GM23338 (cell line): Measurements from ENCODE around the gene HSDL2. TPM values are rescaled to one million over a fixed set of nuclear protein-coding genes. Genes with fewer than 3 reads are reported as not detected.

Experiments
- ATAC-seq: fragments of 200-7000 bp; cut with Tn5 transposase; 3 replicates; pipeline ENCODE4 v1.9.1; 2020
- DNase-seq: peaks from one replicate; pipeline ENCODE4 v3.0.0-alpha.2; 2015; ENCODE audit warnings: low spot score
- H2AFZ ChIP-seq: fragments of 200-600 bp; sonication (generic); 2 replicates; pipeline ENCODE4 v1.8.0; 2016; ENCODE audit warnings: antibody characterized with exemption, mild to moderate bottlenecking, moderate library complexity
- H3F3A ChIP-seq: fragments of 200-600 bp; sonication (generic); replicated peaks from 2 replicates; pipeline ENCODE4 v1.8.0; 2017; ENCODE audit warnings: antibody characterized with exemption, mixed run types, low read depth
- H3K27ac ChIP-seq: fragments of 200-600 bp; sonication (generic); 2 replicates; pipeline ENCODE4 v1.6.1; 2016; ENCODE audit warnings: low read depth
- H3K27me3 ChIP-seq: fragments of 200-600 bp; sonication (generic); 2 replicates; pipeline ENCODE4 v1.8.0; 2016; ENCODE audit warnings: mild to moderate bottlenecking, mixed run types, moderate library complexity; ENCODE audit not compliant: insufficient read depth
- H3K36me3 ChIP-seq: fragments of 200-600 bp; sonication (generic); 2 replicates; pipeline ENCODE4 v1.8.0; 2016; ENCODE audit warnings: mild to moderate bottlenecking; ENCODE audit not compliant: insufficient read depth
- H3K4me1 ChIP-seq: fragments of 200-600 bp; sonication (generic); 2 replicates; pipeline ENCODE4 v1.8.0; 2016; ENCODE audit warnings: mild to moderate bottlenecking, moderate library complexity; ENCODE audit not compliant: insufficient read depth
- H3K4me2 ChIP-seq: fragments of 200-600 bp; sonication (generic); 2 replicates; pipeline ENCODE4 v1.7.1; 2017; ENCODE audit warnings: mixed run types
- H3K4me3 ChIP-seq: fragments of 200-600 bp; sonication (generic); 2 replicates; pipeline ENCODE4 v1.6.1; 2016; ENCODE audit warnings: mixed run types
- H3K79me2 ChIP-seq: fragments of 200-600 bp; sonication (generic); replicated peaks from 2 replicates; pipeline ENCODE4 v1.8.0; 2017; ENCODE audit warnings: mild to moderate bottlenecking; ENCODE audit not compliant: insufficient read depth
- H3K9me2 ChIP-seq: fragments of 200-600 bp; sonication (generic); 2 replicates; pipeline ENCODE4 v1.8.0; 2017; ENCODE audit not compliant: insufficient read depth
- H4K20me1 ChIP-seq: fragments of 200-600 bp; sonication (generic); replicated peaks from 2 replicates; pipeline ENCODE4 v1.8.0; 2017; ENCODE audit warnings: mild to moderate bottlenecking; ENCODE audit not compliant: insufficient read depth
- H3K27ac Mint-ChIP-seq: 2 replicates; pipeline ENCODE4 v1.8.0; 2020; ENCODE audit warnings: inconsistent platforms, mild to moderate bottlenecking, moderate library complexity, mixed read lengths
- H3K27me3 Mint-ChIP-seq: 3 replicates; pipeline ENCODE4 v1.8.0; 2022; ENCODE audit warnings: low read depth, mild to moderate bottlenecking, moderate library complexity, mixed read lengths, inconsistent platforms; ENCODE audit not compliant: insufficient read depth, poor library complexity
- H3K36me3 Mint-ChIP-seq: 3 replicates; pipeline ENCODE4 v1.8.0; 2021; ENCODE audit warnings: low read depth, mild to moderate bottlenecking, inconsistent platforms, moderate library complexity, mixed read lengths
- H3K4me1 Mint-ChIP-seq: 3 replicates; pipeline ENCODE4 v1.8.0; 2020; ENCODE audit warnings: mild to moderate bottlenecking, inconsistent platforms, mixed read lengths
- H3K4me3 Mint-ChIP-seq: 3 replicates; pipeline ENCODE4 v1.8.0; 2021; ENCODE audit warnings: moderate library complexity, mild to moderate bottlenecking, inconsistent platforms, mixed read lengths
- H3K9me3 Mint-ChIP-seq: 3 replicates; pipeline ENCODE4 v1.8.0; 2020; ENCODE audit warnings: moderate library complexity, mild to moderate bottlenecking, inconsistent platforms, mixed read lengths
- CREB1 ChIP-seq: fragments of 250-450 bp; sonication (Bioruptor Pico); IDR thresholded peaks from 2 replicates; pipeline ENCODE4 v1.5.0; 2020; ENCODE audit warnings: low read depth, mild to moderate bottlenecking, moderate library complexity
- EZH2 ChIP-seq: fragments of 200-600 bp; sonication (generic); IDR thresholded peaks from one replicate; pipeline ENCODE4 v1.8.0; 2017; ENCODE audit warnings: antibody characterized with exemption, mild to moderate bottlenecking, low read depth; ENCODE audit not compliant: unreplicated experiment
- EZH2phosphoT487 ChIP-seq: fragments of 200-600 bp; sonication (generic); IDR thresholded peaks from one replicate; pipeline ENCODE4 v1.8.1; 2018; ENCODE audit warnings: antibody characterized with exemption; ENCODE audit not compliant: unreplicated experiment
- JUNB ChIP-seq: IDR thresholded peaks from one replicate; pipeline ENCODE4 v1.6.1; 2016; ENCODE audit warnings: antibody characterized with exemption; ENCODE audit not compliant: unreplicated experiment
- NANOG ChIP-seq: IDR thresholded peaks from 2 replicates; pipeline ENCODE4 v1.6.1; 2016; ENCODE audit warnings: antibody characterized with exemption, borderline replicate concordance
- POLR2AphosphoS5 ChIP-seq: IDR thresholded peaks from 2 replicates; pipeline ENCODE4 v1.6.1; 2016; ENCODE audit warnings: antibody characterized with exemption, low read depth
- STAT1 ChIP-seq: IDR thresholded peaks from one replicate; pipeline ENCODE4 v1.6.1; 2016; ENCODE audit warnings: antibody characterized with exemption; ENCODE audit not compliant: unreplicated experiment
- ZNF114 ChIP-seq: fragments of 250-450 bp; sonication (Bioruptor Pico); IDR thresholded peaks from 2 replicates; pipeline ENCODE4 v1.5.0; 2020; ENCODE audit warnings: mild to moderate bottlenecking, moderate library complexity
- ZNF331 ChIP-seq: fragments of 250-450 bp; sonication (Bioruptor Pico); IDR thresholded peaks from 2 replicates; pipeline ENCODE4 v1.5.0; 2020; ENCODE audit warnings: low read depth, mild to moderate bottlenecking, moderate library complexity
- polyA plus RNA-seq: library from polyadenylated mRNA; unstranded; fragments of >200 nt; fragmentation: Nextera tagmentation; extraction: Ambion mirVana; gene quantifications from 2 replicates; pipeline ENCODE4 v1.2.1, GENCODE V29; 2016
- total RNA-seq: library from RNA; depleted of rRNA; stranded (reverse); fragments of >200 nt; shearing (Covaris generic); gene quantifications from 2 replicates; pipeline ENCODE4 v1.2.3, GENCODE V29; 2014
- TF ChIP-seq, protein P1 (sequence below): fragments of 250-450 bp; sonication (Bioruptor Pico); IDR thresholded peaks from 2 replicates; pipeline ENCODE4 v1.5.0; 2020; ENCODE audit warnings: mild to moderate bottlenecking, moderate library complexity
- TF ChIP-seq, protein P2 (sequence below): IDR thresholded peaks from 2 replicates; pipeline ENCODE4 v1.6.1; 2016; ENCODE audit warnings: antibody characterized with exemption
- TF ChIP-seq, protein P3 (sequence below), 2 experiments: fragments of 200-600 bp in 1 of 2; sonication (generic) in 1 of 2; conservative IDR thresholded peaks; 2 replicates each; pipeline versions ENCODE4 v1.5.1 to v1.6.1; 2016 to 2017; ENCODE audit warnings: antibody characterized with exemption in 2 of 2, low read depth in 2 of 2, mild to moderate bottlenecking in 2 of 2, moderate library complexity in 1 of 2
- TF ChIP-seq, protein P4 (sequence below): IDR thresholded peaks from one replicate; pipeline ENCODE4 v1.6.1; 2018; ENCODE audit warnings: antibody characterized with exemption; ENCODE audit not compliant: unreplicated experiment

Gene HSDL2
- total and polyA plus RNA-seq, 2 experiments from 2014 or later: 11.4 to 15.3 TPM

DNA sequence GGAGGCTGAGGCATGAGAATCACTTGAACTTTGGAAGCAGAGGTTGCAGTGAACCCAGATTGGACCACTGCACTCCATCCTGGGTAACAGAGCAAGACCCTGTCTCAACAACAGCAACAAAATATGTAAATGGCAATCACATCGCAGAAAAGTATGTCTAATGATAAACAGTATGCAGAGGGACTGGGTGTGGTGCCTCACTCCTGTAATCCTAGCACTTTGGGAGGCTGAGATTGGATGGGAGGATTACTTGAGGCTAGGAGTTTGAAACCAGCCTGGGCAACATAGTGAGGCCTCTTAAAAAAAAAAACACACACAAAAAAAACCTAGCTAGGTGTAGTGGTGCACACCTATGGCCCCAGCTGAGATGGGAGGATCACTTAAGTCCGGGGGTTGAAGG is 40.3 kb downstream of the HSDL2 start:
- Histone ChIP-seq H3K4me3 (no peak overlapping the region), H3K9me2 (0 out of 2 replicates have a peak, but pooled peaks cover 3% of the 10 kb centered on the region), H4K20me1 (no peaks in the 10 kb centered on the region; the same call in 1 of the 2 replicates), H3F3A (no peaks in the 10 kb centered on the region), H3K36me3 (no peaks in the 10 kb centered on the region), H3K79me2 (no peaks in the 10 kb centered on the region), H3K27ac (no peak overlapping the region), H3K4me2 (no peak overlapping the region), H2AFZ (no peak overlapping the region), H3K27me3 (no peaks in the 10 kb centered on the region), H3K4me1 (no peaks in the 10 kb centered on the region)
- DNase-seq (no peak), ATAC-seq (no peak)
- Mint-ChIP-seq H3K27ac (no peak overlapping the region), H3K4me3 (no peak overlapping the region), H3K36me3 (no peaks in the 10 kb centered on the region), H3K27me3 (peaks cover 2% of the 10 kb centered on the region), H3K9me3 (no peaks in the 10 kb centered on the region), H3K4me1 (no peaks in the 10 kb centered on the region)
- TF ChIP-seq CREB1 (CRISPR knock-in tag): no peak
- TF ChIP-seq NANOG: no peak
- TF ChIP-seq ZNF331: no peak
- TF ChIP-seq, protein P1, sequence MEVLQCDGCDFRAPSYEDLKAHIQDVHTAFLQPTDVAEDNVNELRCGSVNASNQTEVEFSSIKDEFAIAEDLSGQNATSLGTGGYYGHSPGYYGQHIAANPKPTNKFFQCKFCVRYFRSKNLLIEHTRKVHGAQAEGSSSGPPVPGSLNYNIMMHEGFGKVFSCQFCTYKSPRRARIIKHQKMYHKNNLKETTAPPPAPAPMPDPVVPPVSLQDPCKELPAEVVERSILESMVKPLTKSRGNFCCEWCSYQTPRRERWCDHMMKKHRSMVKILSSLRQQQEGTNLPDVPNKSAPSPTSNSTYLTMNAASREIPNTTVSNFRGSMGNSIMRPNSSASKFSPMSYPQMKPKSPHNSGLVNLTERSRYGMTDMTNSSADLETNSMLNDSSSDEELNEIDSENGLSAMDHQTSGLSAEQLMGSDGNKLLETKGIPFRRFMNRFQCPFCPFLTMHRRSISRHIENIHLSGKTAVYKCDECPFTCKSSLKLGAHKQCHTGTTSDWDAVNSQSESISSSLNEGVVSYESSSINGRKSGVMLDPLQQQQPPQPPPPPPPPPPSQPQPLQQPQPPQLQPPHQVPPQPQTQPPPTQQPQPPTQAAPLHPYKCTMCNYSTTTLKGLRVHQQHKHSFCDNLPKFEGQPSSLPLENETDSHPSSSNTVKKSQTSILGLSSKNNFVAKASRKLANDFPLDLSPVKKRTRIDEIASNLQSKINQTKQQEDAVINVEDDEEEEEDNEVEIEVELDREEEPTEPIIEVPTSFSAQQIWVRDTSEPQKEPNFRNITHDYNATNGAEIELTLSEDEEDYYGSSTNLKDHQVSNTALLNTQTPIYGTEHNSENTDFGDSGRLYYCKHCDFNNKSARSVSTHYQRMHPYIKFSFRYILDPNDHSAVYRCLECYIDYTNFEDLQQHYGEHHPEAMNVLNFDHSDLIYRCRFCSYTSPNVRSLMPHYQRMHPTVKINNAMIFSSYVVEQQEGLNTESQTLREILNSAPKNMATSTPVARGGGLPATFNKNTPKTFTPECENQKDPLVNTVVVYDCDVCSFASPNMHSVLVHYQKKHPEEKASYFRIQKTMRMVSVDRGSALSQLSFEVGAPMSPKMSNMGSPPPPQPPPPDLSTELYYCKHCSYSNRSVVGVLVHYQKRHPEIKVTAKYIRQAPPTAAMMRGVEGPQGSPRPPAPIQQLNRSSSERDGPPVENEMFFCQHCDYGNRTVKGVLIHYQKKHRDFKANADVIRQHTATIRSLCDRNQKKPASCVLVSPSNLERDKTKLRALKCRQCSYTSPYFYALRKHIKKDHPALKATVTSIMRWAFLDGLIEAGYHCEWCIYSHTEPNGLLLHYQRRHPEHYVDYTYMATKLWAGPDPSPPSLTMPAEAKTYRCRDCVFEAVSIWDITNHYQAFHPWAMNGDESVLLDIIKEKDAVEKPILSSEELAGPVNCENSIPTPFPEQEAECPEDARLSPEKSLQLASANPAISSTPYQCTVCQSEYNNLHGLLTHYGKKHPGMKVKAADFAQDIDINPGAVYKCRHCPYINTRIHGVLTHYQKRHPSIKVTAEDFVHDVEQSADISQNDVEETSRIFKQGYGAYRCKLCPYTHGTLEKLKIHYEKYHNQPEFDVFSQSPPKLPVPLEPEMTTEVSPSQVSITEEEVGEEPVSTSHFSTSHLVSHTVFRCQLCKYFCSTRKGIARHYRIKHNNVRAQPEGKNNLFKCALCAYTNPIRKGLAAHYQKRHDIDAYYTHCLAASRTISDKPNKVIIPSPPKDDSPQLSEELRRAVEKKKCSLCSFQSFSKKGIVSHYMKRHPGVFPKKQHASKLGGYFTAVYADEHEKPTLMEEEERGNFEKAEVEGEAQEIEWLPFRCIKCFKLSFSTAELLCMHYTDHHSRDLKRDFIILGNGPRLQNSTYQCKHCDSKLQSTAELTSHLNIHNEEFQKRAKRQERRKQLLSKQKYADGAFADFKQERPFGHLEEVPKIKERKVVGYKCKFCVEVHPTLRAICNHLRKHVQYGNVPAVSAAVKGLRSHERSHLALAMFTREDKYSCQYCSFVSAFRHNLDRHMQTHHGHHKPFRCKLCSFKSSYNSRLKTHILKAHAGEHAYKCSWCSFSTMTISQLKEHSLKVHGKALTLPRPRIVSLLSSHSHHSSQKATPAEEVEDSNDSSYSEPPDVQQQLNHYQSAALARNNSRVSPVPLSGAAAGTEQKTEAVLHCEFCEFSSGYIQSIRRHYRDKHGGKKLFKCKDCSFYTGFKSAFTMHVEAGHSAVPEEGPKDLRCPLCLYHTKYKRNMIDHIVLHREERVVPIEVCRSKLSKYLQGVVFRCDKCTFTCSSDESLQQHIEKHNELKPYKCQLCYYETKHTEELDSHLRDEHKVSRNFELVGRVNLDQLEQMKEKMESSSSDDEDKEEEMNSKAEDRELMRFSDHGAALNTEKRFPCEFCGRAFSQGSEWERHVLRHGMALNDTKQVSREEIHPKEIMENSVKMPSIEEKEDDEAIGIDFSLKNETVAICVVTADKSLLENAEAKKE (CRISPR knock-in tag): no peak
- TF ChIP-seq, protein P2, sequence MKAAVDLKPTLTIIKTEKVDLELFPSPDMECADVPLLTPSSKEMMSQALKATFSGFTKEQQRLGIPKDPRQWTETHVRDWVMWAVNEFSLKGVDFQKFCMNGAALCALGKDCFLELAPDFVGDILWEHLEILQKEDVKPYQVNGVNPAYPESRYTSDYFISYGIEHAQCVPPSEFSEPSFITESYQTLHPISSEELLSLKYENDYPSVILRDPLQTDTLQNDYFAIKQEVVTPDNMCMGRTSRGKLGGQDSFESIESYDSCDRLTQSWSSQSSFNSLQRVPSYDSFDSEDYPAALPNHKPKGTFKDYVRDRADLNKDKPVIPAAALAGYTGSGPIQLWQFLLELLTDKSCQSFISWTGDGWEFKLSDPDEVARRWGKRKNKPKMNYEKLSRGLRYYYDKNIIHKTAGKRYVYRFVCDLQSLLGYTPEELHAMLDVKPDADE: no peak
- no peak for TF ChIP-seq JUNB
- no peak for TF ChIP-seq POLR2AphosphoS5
- TF ChIP-seq EZH2phosphoT487: no peak
- TF ChIP-seq, protein P3, sequence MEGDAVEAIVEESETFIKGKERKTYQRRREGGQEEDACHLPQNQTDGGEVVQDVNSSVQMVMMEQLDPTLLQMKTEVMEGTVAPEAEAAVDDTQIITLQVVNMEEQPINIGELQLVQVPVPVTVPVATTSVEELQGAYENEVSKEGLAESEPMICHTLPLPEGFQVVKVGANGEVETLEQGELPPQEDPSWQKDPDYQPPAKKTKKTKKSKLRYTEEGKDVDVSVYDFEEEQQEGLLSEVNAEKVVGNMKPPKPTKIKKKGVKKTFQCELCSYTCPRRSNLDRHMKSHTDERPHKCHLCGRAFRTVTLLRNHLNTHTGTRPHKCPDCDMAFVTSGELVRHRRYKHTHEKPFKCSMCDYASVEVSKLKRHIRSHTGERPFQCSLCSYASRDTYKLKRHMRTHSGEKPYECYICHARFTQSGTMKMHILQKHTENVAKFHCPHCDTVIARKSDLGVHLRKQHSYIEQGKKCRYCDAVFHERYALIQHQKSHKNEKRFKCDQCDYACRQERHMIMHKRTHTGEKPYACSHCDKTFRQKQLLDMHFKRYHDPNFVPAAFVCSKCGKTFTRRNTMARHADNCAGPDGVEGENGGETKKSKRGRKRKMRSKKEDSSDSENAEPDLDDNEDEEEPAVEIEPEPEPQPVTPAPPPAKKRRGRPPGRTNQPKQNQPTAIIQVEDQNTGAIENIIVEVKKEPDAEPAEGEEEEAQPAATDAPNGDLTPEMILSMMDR (conservative IDR thresholded peaks at IDR 0.05; ENCODE audit: low read depth in 2 of 2): no peak
- no peak for TF ChIP-seq EZH2
- no peak for TF ChIP-seq STAT1
- TF ChIP-seq, protein P4, sequence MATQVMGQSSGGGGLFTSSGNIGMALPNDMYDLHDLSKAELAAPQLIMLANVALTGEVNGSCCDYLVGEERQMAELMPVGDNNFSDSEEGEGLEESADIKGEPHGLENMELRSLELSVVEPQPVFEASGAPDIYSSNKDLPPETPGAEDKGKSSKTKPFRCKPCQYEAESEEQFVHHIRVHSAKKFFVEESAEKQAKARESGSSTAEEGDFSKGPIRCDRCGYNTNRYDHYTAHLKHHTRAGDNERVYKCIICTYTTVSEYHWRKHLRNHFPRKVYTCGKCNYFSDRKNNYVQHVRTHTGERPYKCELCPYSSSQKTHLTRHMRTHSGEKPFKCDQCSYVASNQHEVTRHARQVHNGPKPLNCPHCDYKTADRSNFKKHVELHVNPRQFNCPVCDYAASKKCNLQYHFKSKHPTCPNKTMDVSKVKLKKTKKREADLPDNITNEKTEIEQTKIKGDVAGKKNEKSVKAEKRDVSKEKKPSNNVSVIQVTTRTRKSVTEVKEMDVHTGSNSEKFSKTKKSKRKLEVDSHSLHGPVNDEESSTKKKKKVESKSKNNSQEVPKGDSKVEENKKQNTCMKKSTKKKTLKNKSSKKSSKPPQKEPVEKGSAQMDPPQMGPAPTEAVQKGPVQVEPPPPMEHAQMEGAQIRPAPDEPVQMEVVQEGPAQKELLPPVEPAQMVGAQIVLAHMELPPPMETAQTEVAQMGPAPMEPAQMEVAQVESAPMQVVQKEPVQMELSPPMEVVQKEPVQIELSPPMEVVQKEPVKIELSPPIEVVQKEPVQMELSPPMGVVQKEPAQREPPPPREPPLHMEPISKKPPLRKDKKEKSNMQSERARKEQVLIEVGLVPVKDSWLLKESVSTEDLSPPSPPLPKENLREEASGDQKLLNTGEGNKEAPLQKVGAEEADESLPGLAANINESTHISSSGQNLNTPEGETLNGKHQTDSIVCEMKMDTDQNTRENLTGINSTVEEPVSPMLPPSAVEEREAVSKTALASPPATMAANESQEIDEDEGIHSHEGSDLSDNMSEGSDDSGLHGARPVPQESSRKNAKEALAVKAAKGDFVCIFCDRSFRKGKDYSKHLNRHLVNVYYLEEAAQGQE: no peak
- TF ChIP-seq ZNF114 (CRISPR knock-in tag): no peak
